Measurements from ENCODE around the gene ADARB1.
"Not testable (repeated sequence)": the region's sequence is repeated elsewhere in the genome, so short reads cannot be mapped to it uniquely, and the experiment has no call there.

ADARB1 gene

GRCh38 chr21:45139473-45139872, 65.1 kb downstream of the ADARB1 start:
- DNase-seq, result no peak

DNA sequence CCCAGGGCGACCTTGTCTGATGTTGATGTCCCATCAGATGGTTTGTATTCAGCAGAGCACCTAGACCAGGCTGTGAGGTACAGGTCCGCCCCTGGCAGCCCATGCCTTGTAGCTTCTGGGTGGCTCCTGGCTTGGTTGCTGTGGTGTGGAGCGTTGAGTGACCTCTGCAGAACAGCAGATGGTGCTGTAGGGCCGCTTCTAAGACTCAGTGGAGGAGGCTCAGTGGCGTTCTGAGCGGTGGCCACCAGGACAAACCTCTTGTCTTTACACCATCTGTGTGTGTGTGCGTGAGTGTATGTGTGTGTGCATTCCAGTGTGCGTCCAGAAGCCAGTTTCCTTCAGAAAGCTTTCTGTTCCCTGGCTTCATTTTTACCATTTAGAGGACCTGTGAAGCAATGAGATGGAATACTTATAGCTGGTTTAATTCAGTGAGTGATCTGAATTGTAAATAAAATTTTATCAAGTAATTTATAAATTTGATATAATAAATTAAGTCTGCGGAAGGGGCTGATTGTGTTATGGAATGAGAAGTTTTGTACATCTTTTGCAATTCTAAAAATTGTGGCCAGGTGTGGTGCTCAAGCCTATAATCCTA, 66.1 kb downstream of the ADARB1 start:
- peak; percentile 52 to 64 for DNase-seq

DNA sequence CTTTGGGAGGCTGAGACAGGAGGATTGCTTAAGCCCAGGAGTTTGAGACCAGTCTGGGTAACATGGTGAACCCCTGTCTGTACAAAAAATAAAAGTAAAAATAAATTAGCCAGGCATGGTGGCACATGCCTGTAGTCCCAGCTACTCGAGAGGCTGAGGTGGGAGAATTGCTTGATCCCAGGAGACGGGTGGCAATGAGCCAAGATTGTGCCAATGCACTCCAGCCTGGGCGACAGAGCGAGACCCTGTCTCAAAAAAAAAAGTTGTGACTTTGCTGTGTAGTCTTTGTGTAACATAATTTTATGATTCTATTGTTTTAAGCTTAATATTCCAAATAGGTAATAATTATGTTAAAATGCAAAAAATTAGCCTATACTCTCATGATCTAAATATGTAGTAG, 66.6 kb downstream of the ADARB1 start:
- not testable (repeated sequence) for DNase-seq

- no peak for DNase-seq
Observed at GRCh38 chr21:45141507-45141906, 67.1 kb downstream of the ADARB1 start.

DNA sequence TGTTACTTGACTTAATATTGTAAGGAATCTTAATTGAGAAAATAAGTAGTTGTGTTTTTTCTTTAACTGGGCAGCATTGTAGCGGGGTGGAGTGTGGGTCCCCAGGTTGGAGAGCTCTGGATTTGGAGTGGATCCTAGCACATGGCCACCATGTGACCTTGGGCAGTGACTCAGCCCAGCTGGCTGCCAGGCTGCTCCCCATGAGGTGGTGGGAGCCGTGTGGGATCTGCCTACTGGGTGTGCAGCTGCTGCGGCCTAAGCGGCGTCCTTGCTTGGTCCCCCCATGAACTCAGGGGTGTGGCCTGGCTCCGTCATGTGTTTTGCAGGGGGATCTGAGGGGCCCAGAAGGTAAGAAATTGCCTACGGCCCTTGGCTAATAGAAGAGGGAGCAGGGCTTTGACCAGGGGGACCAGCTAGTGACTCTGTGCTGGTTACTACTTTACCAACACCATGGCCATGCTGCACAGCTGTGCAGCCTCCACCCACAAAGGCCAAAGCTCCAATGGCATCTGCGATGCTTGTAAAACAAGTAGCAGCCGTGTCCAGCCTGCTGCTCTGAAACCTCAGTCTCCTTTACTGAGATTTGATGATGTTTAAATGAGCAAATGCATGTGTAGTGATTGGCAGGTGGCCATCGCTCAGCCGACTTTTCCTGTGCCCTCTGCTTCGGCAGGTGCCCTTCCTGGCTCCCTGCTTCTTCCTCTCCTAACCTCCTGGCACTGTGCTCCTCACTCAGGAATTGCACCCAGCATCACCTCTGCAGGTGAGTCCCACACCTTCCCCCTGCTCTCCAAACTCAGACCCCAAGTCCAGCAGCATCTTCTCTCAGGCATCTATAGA, 68.3 kb downstream of the ADARB1 start:
- DNase-seq, result no peak

DNA sequence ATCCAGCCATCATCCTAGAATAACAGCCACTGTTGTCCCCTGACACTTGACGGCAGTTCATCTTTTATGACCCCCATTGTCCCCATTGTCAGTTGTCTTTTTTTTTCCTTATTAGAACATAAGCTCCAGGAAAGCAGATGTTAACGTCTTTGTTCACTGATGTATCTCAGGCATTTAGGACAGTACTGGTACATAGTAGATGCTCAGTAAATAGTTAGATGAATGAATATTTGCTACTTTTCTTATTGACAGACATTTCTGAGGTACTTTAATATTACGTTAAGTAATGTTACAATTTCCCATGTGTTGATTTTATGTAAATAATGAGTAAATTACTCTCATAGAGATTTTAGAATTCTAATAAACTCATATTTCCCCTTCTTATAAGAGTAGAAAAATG, 69.5 kb downstream of the ADARB1 start:
- no peak for DNase-seq

GRCh38 chr21:45145146-45145545, 70.8 kb downstream of the ADARB1 start:
- no peak for DNase-seq

- DNase-seq, result not testable (repeated sequence)
Observed at GRCh38 chr21:45145846-45146245, 71.5 kb downstream of the ADARB1 start.

DNA sequence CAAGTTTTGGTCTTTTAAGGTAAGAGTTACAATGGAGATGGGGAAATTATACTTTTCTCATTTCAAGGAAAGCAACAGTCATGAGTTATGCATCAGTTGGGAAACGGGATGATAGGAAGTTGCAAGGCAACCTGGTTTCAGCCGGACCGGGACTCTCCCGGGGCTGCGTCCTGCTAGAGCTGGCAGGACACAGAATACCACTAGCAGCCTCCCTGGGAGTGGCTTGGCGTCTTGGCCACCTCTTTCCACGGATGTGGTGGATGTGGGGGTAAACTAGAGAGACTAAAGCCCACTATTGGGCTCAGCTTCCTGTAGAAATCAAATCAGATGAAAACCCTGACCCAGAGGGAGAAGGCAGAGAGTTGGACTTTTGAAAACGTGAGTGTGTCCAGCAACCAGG, 71.9 kb downstream of the ADARB1 start:
- no peak for DNase-seq

GRCh38 chr21:45146801-45147200, 72.4 kb downstream of the ADARB1 start:
- DNase-seq, result no peak

DNA sequence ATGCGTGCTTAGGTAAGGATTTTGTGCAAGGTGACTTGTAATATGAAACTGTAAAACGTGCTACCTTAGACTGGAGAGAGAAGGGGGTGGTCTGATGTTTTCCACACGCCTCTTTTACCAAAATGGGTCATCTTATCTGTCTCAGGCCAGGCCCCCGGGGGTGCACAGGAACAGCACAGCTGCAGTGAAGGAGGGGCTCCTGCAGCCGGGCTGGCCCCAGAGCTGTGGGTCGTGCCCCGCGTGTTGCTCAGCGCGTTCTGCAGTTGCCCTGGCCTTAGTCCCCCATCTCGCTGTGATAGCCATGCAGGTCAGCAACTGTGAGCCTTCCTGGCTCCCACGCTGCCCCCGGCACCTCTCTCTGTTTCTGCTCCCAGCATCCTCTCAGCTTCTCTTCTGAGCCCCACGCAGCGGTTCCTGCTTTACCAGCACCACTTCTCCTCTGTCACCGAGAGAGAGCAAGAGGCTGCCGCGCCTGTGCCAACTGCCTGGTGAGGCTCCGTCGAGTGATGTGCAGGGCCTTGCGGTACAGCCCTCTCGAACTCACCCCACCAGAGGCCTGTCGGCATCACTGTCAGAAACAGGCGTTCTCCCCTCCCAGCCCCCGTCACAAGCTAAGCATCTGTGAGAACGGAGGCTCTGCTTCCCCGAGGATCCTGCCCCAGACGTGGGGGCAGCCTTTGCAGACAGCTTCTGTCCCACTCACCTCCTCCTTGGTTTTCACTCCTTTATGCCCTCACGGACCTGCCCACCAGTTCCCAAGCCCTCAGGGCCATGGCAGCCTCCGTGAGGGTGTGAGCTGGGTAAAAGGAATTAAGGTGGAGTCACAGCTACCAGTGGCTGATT, 73.3 kb downstream of the ADARB1 start:
- no peak for DNase-seq

- no peak for DNase-seq
Observed at GRCh38 chr21:45148316-45148990, 74.1 kb downstream of the ADARB1 start.

DNA sequence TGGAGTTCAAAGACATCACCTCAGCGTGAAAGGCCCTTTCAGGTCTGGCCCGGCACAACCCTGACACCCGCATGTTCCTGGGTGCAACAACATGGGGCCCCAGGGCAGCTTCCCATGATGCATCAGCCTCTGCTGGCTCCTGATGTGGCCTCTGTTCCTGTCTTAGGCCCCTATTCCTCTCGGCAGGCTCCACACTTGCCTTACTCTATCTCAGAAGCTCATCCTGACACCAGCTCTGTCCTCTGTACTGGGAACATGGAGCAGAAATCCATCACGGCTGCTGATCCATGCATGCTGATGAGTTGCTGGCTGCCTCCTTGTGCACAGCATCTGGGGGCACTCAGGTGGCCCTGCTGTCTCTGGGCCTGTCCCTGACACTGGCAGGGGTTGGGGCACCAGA, 74.6 kb downstream of the ADARB1 start:
- no peak for DNase-seq

DNA sequence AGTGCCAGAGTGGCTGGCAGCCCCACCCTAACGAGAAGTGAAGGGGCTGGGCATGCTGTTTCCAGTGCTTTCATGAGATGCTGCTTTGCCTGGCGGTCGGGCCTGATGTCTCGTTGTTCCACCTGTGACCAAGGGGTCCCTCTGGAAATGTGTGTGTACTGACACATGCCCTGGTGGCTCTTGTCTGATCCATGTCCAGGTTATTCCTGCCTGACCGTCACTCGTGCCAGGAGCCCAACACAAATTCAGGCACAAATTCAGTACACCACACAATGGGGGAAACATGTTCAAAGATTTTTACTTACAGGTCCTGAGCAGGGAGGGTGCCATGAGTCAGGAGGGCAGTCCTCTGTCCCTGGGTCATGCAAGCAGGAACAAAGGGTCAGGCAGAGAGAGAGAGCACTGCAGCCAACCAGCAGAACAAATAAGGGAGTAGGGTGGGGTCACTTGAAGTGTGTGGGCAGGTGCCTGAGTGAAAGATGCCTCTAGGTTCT, 76.3 kb downstream of the ADARB1 start:
- DNase-seq, result no peak

DNA sequence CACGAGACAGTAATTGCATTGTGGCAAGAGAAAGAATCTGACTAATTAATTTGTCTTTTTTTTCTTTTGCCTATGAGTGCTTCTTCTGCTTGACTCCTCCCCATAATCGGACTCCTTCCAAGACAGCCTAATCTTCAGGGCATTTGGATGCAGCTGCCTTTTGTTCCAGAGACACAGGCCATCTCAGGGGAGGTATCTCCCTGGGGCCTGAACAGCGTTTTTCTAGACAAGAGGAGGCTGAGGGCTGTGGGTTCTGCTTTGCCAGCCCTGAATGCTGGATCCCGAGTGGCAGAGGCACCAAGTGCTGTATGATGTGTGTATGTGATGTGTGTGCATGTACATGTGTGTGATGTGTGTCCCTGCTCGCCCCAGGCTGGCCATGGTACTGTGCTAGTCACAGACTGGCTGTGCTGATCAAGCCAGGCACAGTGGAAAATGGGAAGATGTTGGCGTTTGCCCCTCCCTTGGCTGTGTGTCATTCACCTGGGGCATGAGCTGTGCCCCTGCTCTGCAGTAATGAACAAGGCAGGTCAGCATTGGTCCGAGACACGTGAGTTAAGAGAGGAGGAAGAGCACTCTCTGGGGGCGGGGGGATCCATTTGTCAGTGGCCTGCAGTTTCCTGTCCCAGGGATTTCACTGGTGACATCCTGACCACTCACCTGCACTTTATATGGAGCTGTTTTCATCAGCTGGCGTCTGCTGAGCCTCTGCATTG, 77.2 kb downstream of the ADARB1 start:
- DNase-seq, result no peak

GRCh38 chr21:45152265-45152746, 77.9 kb downstream of the ADARB1 start:
- DNase-seq, result peak in 1 of 2 experiments; percentile 6

- DNase-seq, result no peak
Observed at GRCh38 chr21:45153358-45154318, 79.3 kb downstream of the ADARB1 start.

DNA sequence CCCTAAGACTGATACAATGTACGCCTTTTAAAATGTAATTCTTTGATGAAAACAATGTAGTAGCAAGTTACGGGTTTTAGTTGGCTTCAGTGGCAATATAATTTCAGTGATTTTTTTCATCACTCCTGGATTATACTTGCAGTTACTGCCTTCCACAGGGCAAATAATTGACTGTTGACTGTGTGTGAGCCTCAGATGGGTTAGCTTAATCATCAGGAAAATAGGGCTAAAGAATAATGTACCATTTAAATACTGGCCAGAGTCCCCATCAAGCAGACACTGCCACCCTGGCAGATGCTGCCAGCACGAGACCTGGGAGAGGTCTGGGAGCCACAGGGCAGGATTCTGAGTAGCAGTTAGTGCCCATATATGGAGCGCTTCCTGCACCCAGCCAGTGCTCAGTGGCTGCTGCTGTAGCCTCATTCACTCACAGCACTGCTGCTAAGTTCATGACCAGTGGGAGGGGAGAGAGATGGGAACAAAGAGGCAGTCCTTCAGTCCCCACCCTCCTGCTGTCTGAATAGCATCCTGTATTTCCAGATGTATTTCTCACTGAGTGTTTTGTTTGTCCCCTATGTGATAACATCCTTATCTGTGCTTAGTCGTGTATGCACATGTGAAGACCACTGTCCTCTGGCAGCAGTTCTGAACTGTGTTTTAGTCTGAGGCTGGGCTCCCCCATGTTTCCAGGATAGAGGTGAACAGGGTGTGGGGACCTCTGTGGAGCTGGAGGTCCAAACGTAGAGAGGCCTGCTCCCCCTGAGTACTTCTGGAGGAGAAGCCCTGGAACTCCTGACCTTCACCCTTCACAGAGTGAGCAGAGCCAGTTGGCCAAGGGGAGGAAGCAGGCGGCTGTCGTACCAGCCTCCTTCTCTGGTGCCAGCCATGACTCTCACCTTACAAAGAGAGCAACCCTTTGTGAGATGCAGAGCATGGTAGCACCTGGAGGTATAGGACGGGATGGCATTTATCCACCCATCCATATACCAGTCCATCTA, 80.4 kb downstream of the ADARB1 start:
- DNase-seq, result no peak

DNA sequence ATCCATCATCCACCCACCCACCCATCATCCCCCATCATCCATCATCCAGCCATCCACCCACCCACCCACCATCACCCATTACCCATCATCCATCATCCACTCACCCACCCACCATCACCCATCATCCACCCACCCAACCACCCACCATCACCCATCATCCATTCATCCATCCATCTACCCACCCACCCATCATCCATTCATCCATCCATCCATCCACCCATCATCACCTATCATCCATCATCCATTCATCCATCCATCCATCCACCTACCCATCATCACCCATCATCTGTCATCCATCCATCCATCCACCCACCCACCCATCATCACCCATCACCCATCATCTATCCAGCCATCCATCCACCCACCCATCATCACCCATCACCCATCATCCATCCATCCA, 81.5 kb downstream of the ADARB1 start:
- DNase-seq, result no peak
